ENCODE measurements around the gene MAPKBP1.

GRCh38 chr15:41871175-41871905 is 97.1 kb downstream of the MAPKBP1 start:
- no peak for TF ChIP-seq POLR2A (IDR thresholded peaks at IDR 0.05; ENCODE audit: extremely low read depth, insufficient read length)
- TF ChIP-seq, protein P1, sequence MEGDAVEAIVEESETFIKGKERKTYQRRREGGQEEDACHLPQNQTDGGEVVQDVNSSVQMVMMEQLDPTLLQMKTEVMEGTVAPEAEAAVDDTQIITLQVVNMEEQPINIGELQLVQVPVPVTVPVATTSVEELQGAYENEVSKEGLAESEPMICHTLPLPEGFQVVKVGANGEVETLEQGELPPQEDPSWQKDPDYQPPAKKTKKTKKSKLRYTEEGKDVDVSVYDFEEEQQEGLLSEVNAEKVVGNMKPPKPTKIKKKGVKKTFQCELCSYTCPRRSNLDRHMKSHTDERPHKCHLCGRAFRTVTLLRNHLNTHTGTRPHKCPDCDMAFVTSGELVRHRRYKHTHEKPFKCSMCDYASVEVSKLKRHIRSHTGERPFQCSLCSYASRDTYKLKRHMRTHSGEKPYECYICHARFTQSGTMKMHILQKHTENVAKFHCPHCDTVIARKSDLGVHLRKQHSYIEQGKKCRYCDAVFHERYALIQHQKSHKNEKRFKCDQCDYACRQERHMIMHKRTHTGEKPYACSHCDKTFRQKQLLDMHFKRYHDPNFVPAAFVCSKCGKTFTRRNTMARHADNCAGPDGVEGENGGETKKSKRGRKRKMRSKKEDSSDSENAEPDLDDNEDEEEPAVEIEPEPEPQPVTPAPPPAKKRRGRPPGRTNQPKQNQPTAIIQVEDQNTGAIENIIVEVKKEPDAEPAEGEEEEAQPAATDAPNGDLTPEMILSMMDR (IDR thresholded peaks at IDR 0.05; ENCODE audit: low read depth, low read length), result no peak
- TF ChIP-seq MAX (IDR thresholded peaks at IDR 0.05; ENCODE audit: low read depth, low read length), result no peak
- no peak for TF ChIP-seq MYC (IDR thresholded peaks at IDR 0.05; ENCODE audit: low read depth, low read length)
